ENCODE results near the gene SAE1.
"Not testable (repeated sequence)": the region's sequence is repeated elsewhere in the genome, so short reads cannot be mapped to it uniquely, and the experiment has no call there.

The SAE1 gene

DNA sequence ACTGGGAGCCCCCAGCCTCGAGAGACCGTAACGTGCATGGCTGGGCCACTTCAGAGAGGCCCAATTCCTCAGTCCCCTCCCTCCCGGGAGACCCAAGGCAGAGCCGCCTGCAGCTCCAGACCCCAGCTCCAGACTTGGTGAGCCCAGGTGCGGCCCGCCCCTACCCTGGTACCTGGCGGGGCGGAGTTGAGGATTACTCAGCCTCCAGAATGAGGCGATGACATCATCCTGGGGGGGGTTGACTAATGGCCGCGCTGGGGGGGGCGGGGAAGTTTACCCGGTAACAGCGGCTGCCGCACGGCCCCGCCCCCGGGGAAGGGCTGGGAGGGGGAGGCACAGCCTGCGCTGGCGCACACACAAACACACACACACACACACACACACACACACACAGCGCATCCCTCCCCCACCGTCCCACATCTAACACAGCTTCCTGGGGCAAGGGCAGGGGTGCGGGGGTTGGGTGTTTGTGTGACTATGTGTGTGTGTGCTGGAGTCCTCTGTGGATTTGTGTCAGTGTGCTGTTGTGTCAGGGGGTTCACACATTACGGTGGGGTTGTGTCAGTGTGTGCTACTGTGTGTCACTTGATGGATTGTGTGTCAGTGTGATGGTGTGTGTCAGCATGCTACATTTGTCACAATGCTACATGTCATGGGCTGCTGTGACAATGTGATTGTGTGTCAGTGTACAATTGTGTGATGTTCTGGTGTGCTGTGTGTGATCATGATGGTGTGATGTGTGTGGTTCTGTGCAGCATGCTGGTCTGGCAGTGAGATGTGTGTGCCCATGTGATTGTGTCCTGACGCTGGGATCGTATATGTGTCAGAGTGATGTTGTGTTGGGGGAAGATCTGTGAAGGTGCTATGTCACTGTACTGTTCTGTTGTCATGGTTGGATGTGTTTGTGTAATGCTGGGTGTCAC is 110.6 kb downstream of the SAE1 start:
- DNase-seq (ENCODE audit: low spot score) = peak; percentile 80

DNA sequence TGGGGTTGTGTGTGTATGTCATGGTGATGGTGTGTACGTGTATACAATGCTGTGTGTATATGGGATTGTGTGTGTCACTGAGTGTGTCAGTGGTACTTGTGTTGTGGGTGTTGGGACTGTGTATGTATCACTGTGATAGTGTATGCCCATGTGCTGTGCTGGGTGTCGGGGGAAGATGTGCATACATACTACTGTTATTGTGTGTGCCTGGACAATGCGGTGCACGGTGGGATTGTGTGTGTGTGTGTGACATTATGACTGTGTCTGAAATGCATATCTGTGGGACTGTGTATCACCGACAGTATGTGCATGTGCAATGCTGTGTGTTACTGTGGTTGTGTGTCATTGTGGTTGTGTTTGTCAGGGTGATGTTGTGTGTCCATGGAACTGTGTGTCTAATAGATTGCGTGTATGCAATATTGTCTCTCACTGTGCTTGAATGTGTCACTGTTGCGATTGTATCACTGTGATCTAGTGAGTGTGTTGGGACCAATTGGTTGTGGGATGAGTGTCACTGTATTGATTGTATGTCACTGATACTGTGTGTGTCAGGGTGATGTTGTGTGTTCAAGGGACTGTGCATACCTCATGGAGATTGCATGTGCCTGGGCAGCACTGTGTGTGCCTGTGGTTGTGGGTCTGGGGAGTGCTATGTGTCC is 111.4 kb downstream of the SAE1 start:
- DNase-seq (ENCODE audit: low spot score) = no peak

DNA sequence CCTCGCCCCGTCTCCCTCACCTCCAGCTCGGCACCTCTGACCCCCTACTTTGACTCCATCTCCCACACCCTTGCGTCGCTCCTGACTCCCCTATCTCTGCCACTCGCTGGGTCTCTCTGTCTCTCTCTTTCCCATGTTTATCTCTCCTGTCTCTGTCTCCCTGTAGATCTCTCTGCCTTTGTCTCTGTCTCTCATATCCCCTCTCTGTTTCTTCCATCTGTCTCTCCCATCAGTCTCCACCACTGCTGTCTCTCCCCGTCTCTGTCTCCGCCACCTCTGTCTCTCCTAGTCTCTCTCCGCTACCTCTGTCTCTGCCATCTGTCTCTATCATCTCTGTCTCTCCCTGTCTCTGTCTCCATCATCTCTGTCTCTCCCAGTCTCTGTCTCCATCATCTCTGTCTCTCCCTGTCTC is 112.7 kb downstream of the SAE1 start:
- no peak for DNase-seq (ENCODE audit: low spot score)

DNA sequence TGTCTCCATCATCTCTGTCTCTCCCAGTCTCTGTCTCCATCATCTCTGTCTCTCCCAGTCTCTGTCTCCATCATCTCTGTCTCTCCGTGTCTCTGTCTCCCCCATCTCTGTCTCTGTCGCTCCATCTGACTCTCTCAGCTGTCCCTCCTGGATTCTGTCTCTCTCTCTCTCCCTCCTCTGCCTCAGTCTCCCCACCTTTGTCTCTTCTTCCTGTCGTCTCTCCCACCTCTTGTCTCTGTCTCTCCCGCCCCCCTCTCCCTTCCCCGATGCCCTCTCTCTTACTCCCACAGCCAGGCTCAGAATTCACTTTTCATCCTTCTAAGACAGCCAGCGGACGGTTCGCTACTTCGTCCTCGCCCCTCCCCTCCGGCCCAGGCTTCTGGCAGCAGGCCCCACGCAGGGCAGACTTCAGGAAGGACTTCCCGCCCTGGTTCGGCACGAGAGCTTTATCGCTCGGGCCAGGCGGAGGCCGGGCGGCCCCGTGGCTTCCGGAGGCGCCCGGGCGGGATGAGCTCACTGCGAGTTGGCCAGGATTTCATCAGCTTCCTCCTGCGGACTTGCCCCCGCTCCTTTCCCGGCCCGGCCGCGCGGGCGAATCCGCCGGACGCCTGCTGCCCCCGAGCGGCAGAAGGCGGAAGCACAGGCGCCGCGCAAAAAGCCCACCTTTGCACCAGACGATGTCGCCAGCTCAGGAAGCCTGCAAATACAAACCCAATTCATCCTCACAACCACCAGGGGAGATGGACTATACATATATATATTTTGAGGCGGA is 113.3 kb downstream of the SAE1 start:
- DNase-seq (ENCODE audit: low spot score) = peak; percentile 95

DNA sequence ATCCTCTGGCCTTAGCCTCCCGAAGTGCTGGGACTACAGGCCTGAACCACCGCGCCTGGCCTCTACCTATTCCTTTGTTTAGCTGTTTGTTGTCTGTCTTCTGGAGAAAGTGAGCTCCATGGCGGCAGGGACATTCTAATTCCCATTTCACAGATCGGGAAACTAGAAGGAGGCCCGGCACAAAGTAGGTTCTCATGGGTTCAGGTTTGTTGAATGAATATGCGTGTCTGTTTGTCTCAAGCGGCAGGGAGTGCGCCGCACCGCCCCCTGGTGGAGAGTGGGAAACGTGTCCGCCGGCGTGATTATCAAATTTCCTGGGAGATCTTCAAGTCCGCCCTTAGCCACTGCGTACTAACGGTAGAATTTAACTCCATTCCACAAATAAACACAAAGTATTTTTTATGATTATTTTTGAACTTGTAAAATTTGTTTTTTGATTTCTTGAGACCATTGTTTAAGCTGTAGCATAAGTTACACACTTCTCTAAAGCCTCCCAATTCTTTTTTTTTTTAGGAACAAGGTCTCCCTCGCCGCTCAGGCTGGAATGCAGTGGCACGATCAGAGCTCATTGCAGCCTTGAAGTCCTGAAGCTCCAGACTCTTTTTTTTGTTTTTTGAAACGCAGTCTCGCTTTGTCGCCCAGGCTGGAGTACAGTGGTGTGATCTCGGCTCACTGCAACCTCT is 116.8 kb downstream of the SAE1 start:
- no peak for DNase-seq (ENCODE audit: low spot score)

DNA sequence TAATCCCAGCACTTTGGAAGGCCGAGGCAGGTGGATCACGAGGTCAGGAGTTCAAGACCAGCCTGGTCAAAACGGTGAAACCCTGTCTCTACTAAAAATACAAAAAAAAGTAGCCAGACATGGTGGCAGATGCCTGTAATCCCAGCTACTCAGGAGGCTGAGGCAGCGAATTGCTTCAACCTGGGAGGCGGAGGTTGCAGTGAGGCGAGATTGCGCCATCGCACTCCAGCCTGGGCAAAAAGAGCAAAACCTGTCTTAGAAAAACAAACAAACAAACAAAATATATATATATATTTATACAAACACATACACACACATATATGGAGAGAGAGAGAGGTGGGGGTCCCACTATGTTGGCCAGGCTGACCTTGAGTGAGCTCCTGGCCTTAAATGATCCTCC is 122.4 kb downstream of the SAE1 start:
- not testable (repeated sequence) for DNase-seq (ENCODE audit: low spot score)

DNA sequence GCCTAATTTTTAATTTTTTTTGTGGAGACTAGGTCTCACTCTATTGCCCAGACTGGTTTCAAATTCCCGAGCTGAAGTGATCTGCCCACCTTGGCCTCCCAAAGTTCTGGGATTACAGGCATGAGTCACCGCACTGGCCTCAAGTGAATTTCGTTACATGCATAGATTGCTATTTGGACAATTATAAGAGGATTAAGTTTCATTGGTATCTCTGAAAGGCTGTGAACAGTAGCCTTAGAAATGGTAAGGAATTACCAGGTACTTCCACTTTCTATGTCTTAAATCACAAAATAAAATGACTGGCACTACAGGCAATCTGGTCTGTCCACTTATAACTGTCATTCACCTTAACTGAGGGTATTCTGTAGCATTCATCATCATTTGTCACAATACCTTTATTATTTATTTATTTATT is 122.8 kb downstream of the SAE1 start:
- DNase-seq (ENCODE audit: low spot score) = no peak

DNA sequence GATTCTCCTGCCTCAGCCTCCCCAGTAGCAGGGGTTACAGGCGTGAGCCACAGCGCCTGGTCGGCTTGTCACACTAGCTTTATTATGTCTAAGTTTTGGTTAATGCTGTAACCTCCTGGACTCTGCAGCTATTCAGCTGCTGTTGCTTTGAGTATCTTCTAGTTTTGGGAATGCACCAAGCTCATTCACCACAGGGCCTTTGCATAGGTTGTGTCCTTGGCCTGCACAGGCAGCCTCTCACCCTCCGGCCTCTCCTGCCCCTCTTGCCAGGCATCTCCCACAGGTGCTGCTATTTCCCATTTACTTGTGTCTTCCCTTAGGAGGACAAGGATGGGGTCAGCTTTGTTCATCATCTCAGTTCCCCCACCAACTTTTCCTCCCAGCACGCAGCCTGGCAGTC is 123.3 kb downstream of the SAE1 start:
- no peak for DNase-seq (ENCODE audit: low spot score)

DNA sequence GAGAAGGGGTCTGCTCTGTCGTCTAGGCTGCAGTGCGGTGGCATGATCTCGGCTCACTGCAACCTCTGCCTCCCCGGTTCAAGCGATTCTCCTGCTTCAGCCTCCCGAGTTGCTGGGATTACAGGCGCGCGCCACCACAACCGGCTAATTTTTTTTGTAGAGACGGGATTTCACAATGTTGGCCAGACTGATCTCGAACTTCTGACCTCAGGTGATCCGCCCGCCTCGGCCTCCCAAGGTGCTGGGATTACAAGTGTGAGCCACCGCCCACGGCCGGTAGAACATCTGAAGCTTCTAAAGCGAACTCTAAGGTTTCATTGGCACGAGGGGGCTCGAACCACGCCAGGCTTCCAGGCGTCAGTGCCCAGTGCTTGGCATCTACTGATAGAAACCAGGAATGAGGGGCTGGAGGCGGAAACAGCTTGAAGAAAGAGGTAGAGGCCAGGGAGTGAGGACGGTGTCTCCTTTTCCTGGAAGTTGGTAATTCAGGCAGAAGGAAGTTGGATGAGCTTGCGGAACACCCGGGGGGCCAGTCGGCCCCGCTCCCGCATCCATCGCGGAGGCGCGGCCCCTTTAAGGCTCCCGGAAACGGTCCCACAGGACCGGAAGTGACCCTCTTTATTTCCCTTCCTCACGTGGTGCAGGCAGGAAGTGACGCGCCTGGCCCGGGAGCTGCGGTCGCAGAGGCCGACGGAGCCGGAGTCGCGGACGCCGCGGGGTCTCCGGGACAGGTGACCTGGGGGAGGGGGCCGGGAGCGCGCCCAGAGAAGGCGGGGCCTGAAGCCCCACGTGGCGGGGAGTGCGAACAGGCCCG is 125.5 kb downstream of the SAE1 start, which contains the start of gene CCDC9:
Gene CCDC9, plus strand, starts transcription at position 647 of the 814 bp plus-strand sequence. CDS start 1,876 bp downstream, outside the sequence.
- peak; percentile 96 for DNase-seq (ENCODE audit: low spot score)

DNA sequence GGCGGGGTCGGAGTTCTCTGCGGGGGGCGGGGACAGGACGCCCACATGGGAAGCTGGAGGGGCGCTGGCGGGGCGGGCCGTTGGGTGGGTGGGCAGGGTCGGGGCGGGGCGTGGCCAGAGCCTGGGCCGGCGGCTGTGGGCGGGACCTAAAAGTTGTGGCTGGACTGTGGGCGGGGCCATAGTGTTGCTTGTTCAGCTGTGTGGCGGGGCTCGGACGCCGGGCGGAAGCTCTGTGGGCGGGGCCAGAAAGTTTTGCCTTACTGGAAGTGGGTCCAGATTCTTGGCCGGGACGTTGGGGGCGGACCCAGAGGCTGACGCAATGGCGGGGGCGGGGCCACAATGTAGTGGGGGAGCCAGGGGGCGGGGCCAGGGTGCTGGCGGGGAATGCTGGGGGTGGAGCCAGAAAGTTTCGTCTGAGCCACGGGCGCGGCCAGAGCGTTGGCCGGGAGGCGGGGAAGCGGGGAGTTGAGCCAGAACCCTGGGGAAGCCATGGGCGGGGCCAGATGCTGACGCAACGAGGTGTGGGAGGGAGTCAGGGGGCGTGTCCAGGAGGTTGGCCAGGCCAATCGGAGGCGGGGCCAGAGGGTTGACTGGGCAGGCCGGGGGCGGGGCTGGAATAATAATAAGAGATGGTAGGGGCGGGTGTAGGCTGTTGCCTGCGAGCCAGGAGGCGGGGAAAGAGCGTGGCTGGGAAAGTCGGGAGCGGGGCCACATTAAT is 126.2 kb downstream of the SAE1 start:
- peak; percentile 98 for DNase-seq (ENCODE audit: low spot score)

DNA sequence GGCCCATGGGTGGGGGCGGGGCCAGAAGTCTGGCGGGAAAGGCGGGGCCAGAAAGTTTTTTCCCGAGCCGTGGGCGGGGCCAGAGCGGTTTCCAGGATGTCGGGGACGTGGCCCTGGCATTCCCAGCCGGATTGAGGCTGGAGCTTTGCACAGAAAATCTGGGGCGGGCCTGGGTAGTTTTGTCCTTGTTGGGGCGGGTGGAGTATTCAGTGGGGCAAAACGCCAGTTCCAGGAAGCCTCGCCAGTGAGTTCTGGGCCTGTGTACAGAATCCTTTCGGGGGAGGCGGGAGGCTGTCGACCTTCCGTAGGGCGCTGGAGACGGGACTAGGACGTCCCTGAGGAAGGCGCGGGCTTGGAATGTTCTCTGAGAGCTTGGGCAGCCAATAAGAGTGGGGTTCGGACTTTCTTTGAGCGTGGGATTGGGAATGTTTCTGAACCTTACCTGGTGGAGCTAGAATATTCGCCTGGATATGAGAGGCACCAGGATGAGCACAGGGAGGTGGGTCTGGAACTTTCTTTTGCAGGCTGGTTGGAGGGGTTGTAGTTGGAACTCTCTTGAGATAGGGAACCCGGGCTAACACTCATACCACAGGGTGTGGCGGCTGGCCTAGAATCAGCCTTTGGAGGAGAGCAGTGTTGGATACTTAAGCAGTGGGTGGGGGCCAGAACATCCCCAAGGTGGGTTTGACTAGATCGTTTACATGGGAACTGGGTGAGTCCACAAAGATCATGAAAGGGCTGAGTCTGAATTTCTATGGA is 127.0 kb downstream of the SAE1 start:
- DNase-seq (ENCODE audit: low spot score) = no peak

DNA sequence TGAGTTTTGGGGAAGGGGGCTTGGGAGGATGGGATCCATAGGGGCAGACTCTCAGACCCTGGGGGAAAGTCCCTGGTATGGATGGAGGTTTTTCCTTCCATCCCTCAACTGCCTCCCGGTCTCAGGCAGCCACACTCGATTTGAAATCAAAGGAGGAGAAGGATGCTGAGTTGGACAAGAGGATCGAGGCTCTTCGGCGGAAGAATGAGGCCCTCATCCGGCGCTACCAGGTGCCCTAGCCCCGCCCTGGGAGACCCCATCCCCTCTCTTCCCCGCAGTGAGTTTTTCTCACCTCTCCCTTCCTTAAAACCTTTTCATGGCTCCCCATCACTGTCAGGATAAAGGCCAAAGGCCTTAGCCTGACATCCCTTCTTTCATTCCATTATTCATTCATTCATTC is 127.8 kb downstream of the SAE1 start:
- DNase-seq (ENCODE audit: low spot score) = no peak

DNA sequence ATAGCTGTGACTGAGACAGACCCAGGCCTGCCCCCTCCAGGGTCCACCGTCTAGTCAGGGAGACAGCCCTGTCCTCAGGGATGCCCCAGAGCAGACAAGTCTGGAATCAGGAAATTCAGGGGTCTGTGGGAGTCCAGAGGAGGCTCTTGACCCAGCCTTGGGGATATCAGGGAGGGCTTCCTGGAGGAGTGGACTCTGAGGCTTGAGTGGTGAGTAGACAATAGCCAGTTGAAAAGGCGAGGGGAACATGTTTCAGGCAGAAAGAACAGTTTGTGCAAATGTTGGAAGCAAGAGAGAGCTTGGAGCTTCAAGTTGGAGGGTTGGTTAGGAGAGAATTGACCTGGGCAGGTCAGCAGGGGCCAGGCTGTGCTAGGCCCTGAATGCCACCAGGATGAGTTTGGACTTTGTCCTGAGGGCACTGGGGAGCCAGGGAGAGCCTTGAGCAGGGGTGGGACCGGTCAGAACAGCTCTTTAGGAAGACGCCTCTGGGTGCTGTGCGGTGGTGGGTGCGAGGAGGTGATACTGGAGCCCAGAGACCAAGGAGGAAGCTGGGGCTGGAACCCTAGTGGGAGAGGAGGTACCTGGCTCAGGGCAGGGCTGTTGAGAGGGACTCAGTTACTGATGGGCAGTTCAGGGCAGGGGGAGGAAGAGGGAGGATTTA is 128.4 kb downstream of the SAE1 start:
- no peak for DNase-seq (ENCODE audit: low spot score)
